Measurements from ENCODE around the gene POR.
"Not testable (repeated sequence)": the region's sequence is repeated elsewhere in the genome, so short reads cannot be mapped to it uniquely, and the experiment has no call there.

Gene POR

GRCh38 chr7:75914655-75915415 is at the start of gene POR:
POR (plus strand) TSS chr7:75915155; CDS start chr7:75954002, 38,847 bp downstream.
- DNase-seq, result peak; percentile 91

GRCh38 chr7:75866114-75866488 is 48.9 kb upstream of the POR start:
- no peak for DNase-seq

GRCh38 chr7:75866489-75867389 is 48.2 kb upstream of the POR start:
- DNase-seq, result peak; percentile 40

GRCh38 chr7:75867390-75867717 is 47.6 kb upstream of the POR start:
- DNase-seq, result no peak

GRCh38 chr7:75868153-75868552 is 46.8 kb upstream of the POR start:
- DNase-seq, result no peak

- no peak for DNase-seq
These were observed 45.1 kb upstream of the POR start for GRCh38 chr7:75869776-75870379.

- DNase-seq, result no peak
These were observed 44.3 kb upstream of the POR start for GRCh38 chr7:75870557-75871161.

GRCh38 chr7:75872073-75872782 is 42.7 kb upstream of the POR start:
- no peak for DNase-seq

- DNase-seq, result not testable (repeated sequence)
These were observed 40.8 kb upstream of the POR start for GRCh38 chr7:75874180-75874579.

- DNase-seq, result no peak
These were observed 39.6 kb upstream of the POR start for GRCh38 chr7:75875113-75876080.

GRCh38 chr7:75876126-75876881 is 38.7 kb upstream of the POR start:
- no peak for DNase-seq

GRCh38 chr7:75878312-75878768 is 36.6 kb upstream of the POR start:
- no peak for DNase-seq

GRCh38 chr7:75878769-75879611 is 36.0 kb upstream of the POR start, which contains the start of gene RHBDD2:
RHBDD2 (plus strand) TSS chr7:75879034; CDS start chr7:75879083, 49 bp downstream.
- DNase-seq, result peak; percentile 93

- no peak for DNase-seq
These were observed 35.2 kb upstream of the POR start for GRCh38 chr7:75879771-75880184.

- no peak for DNase-seq
These were observed 34.7 kb upstream of the POR start for GRCh38 chr7:75880242-75880641.

GRCh38 chr7:75881436-75882095 is 33.4 kb upstream of the POR start:
- DNase-seq, result no peak

GRCh38 chr7:75883265-75883824 is 31.6 kb upstream of the POR start:
- not testable (repeated sequence) for DNase-seq

- DNase-seq, result no peak
These were observed 30.5 kb upstream of the POR start for GRCh38 chr7:75884476-75884875.
